ENCODE measurements around the gene MYOF.

DNA sequence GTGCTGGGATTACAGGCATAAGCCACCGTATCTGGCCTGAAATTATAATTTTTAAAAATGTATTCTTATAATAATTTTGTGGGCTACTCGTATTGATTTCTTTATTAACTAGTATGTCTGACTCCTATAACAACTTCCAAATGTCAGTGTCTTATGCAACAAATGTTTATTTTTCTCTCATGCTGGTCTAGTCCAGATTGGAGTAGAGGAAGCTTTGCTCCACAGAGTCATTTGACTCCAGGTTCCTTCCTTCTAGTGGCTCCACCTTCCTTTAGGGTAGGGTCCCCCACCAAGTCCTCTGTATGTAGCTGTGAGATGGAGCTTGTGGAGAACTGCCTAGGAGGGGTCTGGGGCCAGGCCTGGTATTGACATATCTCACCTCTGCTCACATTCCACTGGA lies 22.9 kb upstream of the MYOF start:
- TF ChIP-seq, protein P1, sequence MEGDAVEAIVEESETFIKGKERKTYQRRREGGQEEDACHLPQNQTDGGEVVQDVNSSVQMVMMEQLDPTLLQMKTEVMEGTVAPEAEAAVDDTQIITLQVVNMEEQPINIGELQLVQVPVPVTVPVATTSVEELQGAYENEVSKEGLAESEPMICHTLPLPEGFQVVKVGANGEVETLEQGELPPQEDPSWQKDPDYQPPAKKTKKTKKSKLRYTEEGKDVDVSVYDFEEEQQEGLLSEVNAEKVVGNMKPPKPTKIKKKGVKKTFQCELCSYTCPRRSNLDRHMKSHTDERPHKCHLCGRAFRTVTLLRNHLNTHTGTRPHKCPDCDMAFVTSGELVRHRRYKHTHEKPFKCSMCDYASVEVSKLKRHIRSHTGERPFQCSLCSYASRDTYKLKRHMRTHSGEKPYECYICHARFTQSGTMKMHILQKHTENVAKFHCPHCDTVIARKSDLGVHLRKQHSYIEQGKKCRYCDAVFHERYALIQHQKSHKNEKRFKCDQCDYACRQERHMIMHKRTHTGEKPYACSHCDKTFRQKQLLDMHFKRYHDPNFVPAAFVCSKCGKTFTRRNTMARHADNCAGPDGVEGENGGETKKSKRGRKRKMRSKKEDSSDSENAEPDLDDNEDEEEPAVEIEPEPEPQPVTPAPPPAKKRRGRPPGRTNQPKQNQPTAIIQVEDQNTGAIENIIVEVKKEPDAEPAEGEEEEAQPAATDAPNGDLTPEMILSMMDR (IDR thresholded peaks at IDR 0.05), result no peak
- TF ChIP-seq POLR2A (IDR thresholded peaks at IDR 0.05), result no peak
